OCI-LY7 (cell line): ENCODE data around the gene MRPS9. TPM values are rescaled to one million over a fixed set of nuclear protein-coding genes. Genes with fewer than 3 reads are reported as not detected.

Source experiments
- BruUV-seq: library from RNA; stranded (reverse); fragments of 400-500 nt; replicated peaks from 2 replicates; lab custom pipeline; 2021; lab: Mats Ljungman, UMichigan
- CTCF ChIA-PET: fragments of 300-600 bp; sonication (Branson Sonifier 250); formaldehyde crosslinking; loops from one replicate; lab custom pipeline; 2022; ENCODE audit warnings: antibody characterized with exemption; ENCODE audit not compliant: unreplicated experiment; lab: Charles Lee
- POLR2A ChIA-PET: fragments of 300-600 bp; sonication (Branson Sonifier 250); formaldehyde crosslinking; loops from one replicate; lab custom pipeline; 2022; ENCODE audit warnings: antibody characterized with exemption; lab: Charles Lee
- DNase-seq: peaks from one replicate; pipeline ENCODE4 v3.0.0-alpha.2; 2015; ENCODE audit warnings: low spot score
- H2AFZ ChIP-seq: fragments of 200-600 bp; sonication (generic), shearing (Covaris generic); 2 replicates; pipeline ENCODE4 v1.6.1; 2014; ENCODE audit warnings: mild to moderate bottlenecking, antibody characterized with exemption, low read length, moderate library complexity
- H3K27ac ChIP-seq: fragments of 200-600 bp; sonication (generic); 2 replicates; pipeline ENCODE4 v1.5.1; 2014; ENCODE audit warnings: mixed run types, low read depth, mild to moderate bottlenecking, moderate library complexity, low read length, inconsistent platforms; ENCODE audit not compliant: poor library complexity, severe bottlenecking
- H3K36me3 ChIP-seq: fragments of 200-600 bp; sonication (generic); 2 replicates; pipeline ENCODE4 v1.6.1; 2014; ENCODE audit warnings: mild to moderate bottlenecking, antibody characterized with exemption, low read length, moderate library complexity, mixed read lengths; ENCODE audit not compliant: insufficient read depth
- H3K4me1 ChIP-seq: fragments of 200-600 bp; sonication (generic); 2 replicates; pipeline ENCODE4 v1.5.1; 2014; ENCODE audit warnings: mild to moderate bottlenecking, low read length; ENCODE audit not compliant: insufficient read depth, poor library complexity, severe bottlenecking
- H3K4me2 ChIP-seq: fragments of 200-600 bp; sonication (generic); 2 replicates; pipeline ENCODE4 v1.6.1; 2014; ENCODE audit warnings: mild to moderate bottlenecking, low read length
- H3K4me3 ChIP-seq: fragments of 200-600 bp; sonication (generic); 2 replicates; pipeline ENCODE4 v1.5.1; 2014; ENCODE audit warnings: mild to moderate bottlenecking, low read depth, low read length; ENCODE audit not compliant: poor library complexity, severe bottlenecking
- H3K79me2 ChIP-seq: fragments of 200-600 bp; sonication (generic); 2 replicates; pipeline ENCODE4 v1.6.1; 2016; ENCODE audit warnings: low read depth, mild to moderate bottlenecking, low read length, moderate library complexity, mixed read lengths; ENCODE audit not compliant: insufficient read depth
- H3K9me2 ChIP-seq: fragments of 200-600 bp; sonication (generic); 2 replicates; pipeline ENCODE4 v1.6.1; 2016; ENCODE audit warnings: mild to moderate bottlenecking, low read length, mixed read lengths; ENCODE audit not compliant: insufficient read depth
- H3K9me3 ChIP-seq: fragments of 200-600 bp; sonication (generic); 2 replicates; pipeline ENCODE4 v1.6.1; 2014; ENCODE audit warnings: mild to moderate bottlenecking, mixed run types, low read length, mixed read lengths
- H4K20me1 ChIP-seq: fragments of 200-600 bp; sonication (generic); 2 replicates; pipeline ENCODE4 v1.6.1; 2014; ENCODE audit warnings: mild to moderate bottlenecking, antibody characterized with exemption, low read length, moderate library complexity, mixed read lengths; ENCODE audit not compliant: insufficient read depth
- EZH2phosphoT487 ChIP-seq: fragments of 200-600 bp; sonication (generic); IDR thresholded peaks from 2 replicates; pipeline ENCODE4 v1.6.1; 2018; ENCODE audit warnings: low read depth, borderline replicate concordance, mild to moderate bottlenecking, mixed run types, antibody characterized with exemption, low read length, moderate library complexity, mixed read lengths
- intact Hi-C: fragments of 100-400 bp; cut with micrococcal nuclease; formaldehyde crosslinking; loops from one replicate; pipeline ENCODE4 v1.10.0; 2022; ENCODE audit not compliant: unreplicated experiment
- total RNA-seq, 2 experiments: library from RNA; depleted of rRNA in 1 of 2; stranded (reverse); fragments of >200 nt in 1 of 2; shearing (Covaris generic) in 1 of 2; gene quantifications; 2 replicates each; pipeline ENCODE4 v1.2.3, GENCODE V29; 2014 to 2022
- TF ChIP-seq, protein P1 (sequence below): fragments of 200-600 bp; sonication (generic); conservative IDR thresholded peaks from 2 replicates; pipeline ENCODE4 v1.5.1; 2014; ENCODE audit warnings: mild to moderate bottlenecking, antibody characterized with exemption, low read length, moderate library complexity, mixed read lengths

The MRPS9 gene
- total RNA-seq, 2 experiments from 2014 or later = 25.9 to 42.6 TPM

DNA sequence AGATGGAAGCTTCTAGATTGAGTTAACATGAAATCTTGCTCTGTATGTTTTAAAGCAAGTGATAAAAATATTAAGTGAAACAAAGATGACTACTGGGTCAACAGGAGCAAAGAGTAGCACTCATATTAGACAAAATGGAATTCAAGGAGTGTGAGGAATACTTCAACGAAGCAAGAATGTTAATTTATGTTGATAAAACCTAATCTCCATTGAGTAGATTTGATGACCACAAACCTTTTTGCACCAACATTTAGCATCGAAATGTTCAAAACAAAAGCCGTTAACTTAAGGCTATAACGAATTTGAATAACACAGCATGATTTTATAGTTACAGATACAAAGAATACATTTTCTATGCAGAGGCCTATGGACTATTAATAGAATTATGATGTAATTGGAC is 35.7 kb downstream of the MRPS9 start:
- peaks cover 27% of the 10 kb centered on the region; the same call in 1 of the 2 replicates for H3K36me3 ChIP-seq
- no peaks in the 10 kb centered on the region for H4K20me1 ChIP-seq
- H3K9me3 ChIP-seq = no peaks in the 10 kb centered on the region
- no peak overlapping the region for H3K27ac ChIP-seq
- no peak overlapping the region for H2AFZ ChIP-seq
- TF ChIP-seq, protein P1, sequence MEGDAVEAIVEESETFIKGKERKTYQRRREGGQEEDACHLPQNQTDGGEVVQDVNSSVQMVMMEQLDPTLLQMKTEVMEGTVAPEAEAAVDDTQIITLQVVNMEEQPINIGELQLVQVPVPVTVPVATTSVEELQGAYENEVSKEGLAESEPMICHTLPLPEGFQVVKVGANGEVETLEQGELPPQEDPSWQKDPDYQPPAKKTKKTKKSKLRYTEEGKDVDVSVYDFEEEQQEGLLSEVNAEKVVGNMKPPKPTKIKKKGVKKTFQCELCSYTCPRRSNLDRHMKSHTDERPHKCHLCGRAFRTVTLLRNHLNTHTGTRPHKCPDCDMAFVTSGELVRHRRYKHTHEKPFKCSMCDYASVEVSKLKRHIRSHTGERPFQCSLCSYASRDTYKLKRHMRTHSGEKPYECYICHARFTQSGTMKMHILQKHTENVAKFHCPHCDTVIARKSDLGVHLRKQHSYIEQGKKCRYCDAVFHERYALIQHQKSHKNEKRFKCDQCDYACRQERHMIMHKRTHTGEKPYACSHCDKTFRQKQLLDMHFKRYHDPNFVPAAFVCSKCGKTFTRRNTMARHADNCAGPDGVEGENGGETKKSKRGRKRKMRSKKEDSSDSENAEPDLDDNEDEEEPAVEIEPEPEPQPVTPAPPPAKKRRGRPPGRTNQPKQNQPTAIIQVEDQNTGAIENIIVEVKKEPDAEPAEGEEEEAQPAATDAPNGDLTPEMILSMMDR = no peak
- TF ChIP-seq EZH2phosphoT487 = no peak
- no peaks in the 10 kb centered on the region; the same call in 1 of the 2 replicates for H3K79me2 ChIP-seq
- intact Hi-C loops = no loop called here
- H3K4me2 ChIP-seq = no peak overlapping the region
- no peak overlapping the region for H3K4me3 ChIP-seq
- no peaks in the 10 kb centered on the region for H3K9me2 ChIP-seq
- no peaks in the 10 kb centered on the region for H3K4me1 ChIP-seq
- DNase-seq = no peak
- ChIA-PET POLR2A (interaction anchor here (0.7 kb wide), 1 partner anchor 20 kb away, joined by 3 read pairs; no protein-coding TSS in a partner anchor), CTCF (no interaction called here)
- BruUV-seq = no TSS peak

DNA sequence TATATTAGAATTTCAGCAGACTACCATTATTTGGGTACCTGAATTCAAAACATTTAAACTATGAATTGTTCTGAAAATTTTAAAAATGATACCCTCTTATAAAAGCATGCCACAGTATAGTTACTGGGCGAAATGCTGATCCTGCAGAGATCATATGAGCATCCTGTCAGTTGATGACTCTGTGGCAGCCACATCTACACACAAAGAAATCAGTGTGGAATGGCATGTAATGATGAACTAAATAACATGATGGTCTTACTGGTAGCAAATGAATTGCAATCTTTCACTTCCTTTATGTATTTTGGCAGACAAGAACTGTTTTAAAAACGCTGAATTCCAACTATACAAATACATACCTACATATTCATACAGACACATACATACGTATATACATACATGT is 38.3 kb downstream of the MRPS9 start:
- no peaks in the 10 kb centered on the region for H3K4me1 ChIP-seq
- DNase-seq = no peak
- H3K4me3 ChIP-seq = no peak overlapping the region
- TF ChIP-seq EZH2phosphoT487 = no peak
- TF ChIP-seq, protein P1 = no peak
- H3K79me2 ChIP-seq = no peaks in the 10 kb centered on the region
- peaks cover 28% of the 10 kb centered on the region; the same call in 1 of the 2 replicates for H3K36me3 ChIP-seq
- no peak overlapping the region for H3K27ac ChIP-seq
- H2AFZ ChIP-seq = no peak overlapping the region
- H3K9me3 ChIP-seq = no peaks in the 10 kb centered on the region
- intact Hi-C loops = no loop called here
- H3K4me2 ChIP-seq = no peak overlapping the region
- no TSS peak for BruUV-seq
- H4K20me1 ChIP-seq = no peaks in the 10 kb centered on the region
- ChIA-PET CTCF (no interaction called here), POLR2A (no interaction called here)
- no peaks in the 10 kb centered on the region for H3K9me2 ChIP-seq

DNA sequence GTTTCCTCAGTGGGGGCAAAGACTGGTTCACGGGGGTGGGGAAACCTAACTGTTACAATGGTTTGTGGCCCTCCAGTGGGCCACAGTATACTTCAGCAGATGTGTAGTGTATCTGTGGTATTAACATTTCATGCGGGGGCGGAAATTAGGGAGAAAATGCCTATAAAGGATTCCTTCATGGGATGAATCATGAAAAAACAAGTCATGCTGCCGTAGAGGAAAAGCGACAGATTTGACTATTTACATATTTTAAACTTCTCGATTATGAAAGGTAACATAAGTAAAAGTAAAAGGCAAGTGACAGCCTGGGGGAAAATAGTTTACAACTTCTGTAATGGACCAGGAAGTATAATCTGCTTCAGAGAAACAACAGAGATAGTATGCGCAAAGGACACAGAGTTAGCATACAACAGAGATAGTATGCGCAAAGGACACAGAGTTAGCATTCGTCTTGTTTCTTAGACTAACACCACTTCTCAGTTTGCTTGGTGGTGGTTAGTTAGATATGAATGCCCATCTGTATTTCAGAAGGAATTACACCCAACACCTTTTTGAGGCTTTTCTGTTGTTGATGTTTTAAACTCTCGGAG is 41.1 kb downstream of the MRPS9 start:
- Histone ChIP-seq H3K9me3 (no peaks in the 10 kb centered on the region), H3K27ac (no peak overlapping the region), H3K9me2 (no peaks in the 10 kb centered on the region), H3K4me3 (no peak overlapping the region), H3K36me3 (peaks cover 24% of the 10 kb centered on the region; the same call in 1 of the 2 replicates), H3K4me1 (no peaks in the 10 kb centered on the region), H3K4me2 (no peak overlapping the region), H4K20me1 (no peaks in the 10 kb centered on the region), H3K79me2 (no peaks in the 10 kb centered on the region), H2AFZ (no peak overlapping the region)
- POLR2A ChIA-PET = interaction anchor here (2.0 kb wide), 1 partner anchor 8 kb away, joined by 5 read pairs; no protein-coding TSS in a partner anchor
- intact Hi-C loops = no loop called here
- TF ChIP-seq, protein P1 = no peak
- no peak for TF ChIP-seq EZH2phosphoT487
- BruUV-seq = no TSS peak
- CTCF ChIA-PET = no interaction called here
- DNase-seq = no peak
